Stimulated activated CD8-positive, alpha-beta memory T cell treated with anti-CD3 and anti-CD28 coated beads, Interleukin-12 subunit alpha, Interleukin-12 subunit beta, amount 100 ng/mL, for 24 hours (primary cell): ENCODE data around the gene FADS2.

Experiments
- DNase-seq: peaks from one replicate; pipeline ENCODE4 v3.0.0-alpha.2; 2020; ENCODE audit errors: extremely low read depth

The FADS2 gene

DNA sequence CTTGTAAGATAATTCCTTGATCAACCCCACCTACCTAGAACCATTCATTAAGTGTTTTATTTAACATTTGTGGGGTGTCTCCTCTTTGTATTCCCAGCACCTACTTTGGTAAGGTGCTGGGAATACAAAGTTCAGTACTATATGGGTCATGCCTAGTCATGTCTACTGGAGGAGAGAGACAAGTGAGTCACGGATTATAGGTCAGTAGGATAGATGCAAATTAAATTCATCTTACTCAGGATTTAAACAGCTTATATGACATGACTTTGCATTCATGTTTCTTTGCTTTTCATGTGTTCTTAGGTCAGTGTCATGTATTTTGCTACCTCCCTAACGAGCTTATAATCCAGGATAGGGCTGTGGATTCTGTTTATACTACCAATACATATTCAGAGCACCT, 7.9 kb upstream of the FADS2 start:
- DNase-seq: no peak

DNA sequence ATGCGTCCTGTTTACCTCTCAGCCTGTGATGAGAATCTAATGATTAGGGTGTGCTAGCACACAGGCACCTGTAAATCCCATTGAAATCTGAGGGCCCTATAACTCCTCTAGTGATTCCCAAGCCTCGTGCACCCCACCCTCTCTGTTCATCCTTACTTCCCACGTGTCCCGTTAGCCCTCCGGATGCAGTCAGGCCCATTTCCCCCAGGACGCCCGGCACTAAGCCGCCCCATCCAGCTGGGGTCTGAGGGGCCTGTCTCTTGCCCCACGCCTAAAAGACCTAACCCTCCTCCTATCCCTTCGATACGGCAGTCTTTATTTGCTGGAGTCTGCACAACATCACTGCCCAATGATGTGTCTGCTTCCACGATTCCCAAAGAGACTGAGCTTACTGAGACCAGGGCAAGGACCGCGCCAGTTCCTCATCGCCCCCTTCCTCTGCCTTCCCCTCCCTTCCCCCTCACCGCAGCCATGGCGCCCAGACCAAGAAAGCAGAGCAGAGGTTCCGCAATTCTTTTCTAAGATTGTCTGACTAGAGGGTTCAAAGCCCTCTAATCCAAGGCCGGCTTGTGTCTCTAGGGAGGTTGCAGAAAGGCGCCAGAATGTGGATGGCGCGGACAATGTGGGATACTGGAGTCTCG, 1.1 kb upstream of the FADS2 start:
- no peak for DNase-seq

DNA sequence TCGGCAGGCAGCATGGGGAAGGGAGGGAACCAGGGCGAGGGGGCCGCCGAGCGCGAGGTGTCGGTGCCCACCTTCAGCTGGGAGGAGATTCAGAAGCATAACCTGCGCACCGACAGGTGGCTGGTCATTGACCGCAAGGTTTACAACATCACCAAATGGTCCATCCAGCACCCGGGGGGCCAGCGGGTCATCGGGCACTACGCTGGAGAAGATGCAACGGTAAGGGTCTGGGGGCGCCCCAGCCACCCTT, 204 bp downstream of the FADS2 start:
- DNase-seq: no peak

DNA sequence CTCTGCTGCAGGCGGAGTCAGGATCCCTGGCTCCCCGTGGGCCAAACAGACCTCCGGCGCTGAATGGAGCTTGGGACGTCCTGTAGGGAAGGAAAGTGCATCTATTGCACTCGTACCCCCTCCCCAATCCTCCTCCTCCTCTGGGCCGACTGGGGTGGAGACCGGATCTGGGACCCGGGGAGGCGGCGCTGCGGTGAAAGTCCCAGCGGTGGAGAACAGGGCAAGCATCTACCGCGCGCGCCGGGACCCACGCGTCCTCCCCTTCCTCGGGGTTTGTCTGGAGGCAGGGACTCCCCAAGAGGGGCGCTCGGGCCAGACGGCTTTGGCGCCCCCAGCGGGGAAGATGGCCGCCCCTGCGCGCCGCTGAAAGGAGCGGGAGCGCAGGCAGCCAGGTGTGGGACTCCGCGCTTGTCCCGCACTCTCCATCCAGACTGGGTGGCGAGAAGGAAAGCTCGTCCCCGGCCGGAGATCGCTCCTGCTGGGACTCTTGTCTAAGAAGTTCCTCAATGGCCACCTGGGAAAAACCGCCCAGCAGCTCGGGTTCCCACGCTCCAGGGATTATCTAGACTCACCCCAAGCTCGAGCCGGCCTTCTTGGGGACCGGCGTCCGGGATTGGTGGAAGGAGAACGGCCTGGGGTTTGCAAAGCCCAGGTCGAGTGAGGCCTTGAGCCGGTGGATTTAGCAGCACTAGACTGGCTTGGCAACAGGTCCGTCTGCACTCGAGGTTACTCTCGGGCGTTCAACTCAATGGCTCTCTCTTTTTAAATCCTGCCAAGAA, 718 bp downstream of the FADS2 start:
- no peak for DNase-seq

DNA sequence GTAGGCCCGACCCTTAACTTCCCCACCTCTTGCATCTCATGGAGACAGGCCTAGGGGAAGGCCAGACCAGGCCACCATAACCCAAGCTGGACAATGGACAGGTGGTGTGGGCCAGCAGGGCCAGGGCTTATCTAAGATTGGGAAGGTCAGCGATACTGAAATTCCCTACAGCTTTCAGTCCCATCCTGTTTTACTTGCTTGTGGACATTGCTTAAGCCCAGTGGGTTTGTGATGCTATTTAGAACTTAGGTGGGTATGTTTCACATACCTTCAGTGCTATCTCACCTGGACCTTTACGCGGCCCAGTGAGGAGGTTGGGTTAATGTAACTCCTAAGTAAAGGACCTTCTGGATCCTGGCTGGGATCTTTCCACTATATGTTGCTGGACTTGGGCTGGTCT, 1.7 kb downstream of the FADS2 start:
- no peak for DNase-seq

DNA sequence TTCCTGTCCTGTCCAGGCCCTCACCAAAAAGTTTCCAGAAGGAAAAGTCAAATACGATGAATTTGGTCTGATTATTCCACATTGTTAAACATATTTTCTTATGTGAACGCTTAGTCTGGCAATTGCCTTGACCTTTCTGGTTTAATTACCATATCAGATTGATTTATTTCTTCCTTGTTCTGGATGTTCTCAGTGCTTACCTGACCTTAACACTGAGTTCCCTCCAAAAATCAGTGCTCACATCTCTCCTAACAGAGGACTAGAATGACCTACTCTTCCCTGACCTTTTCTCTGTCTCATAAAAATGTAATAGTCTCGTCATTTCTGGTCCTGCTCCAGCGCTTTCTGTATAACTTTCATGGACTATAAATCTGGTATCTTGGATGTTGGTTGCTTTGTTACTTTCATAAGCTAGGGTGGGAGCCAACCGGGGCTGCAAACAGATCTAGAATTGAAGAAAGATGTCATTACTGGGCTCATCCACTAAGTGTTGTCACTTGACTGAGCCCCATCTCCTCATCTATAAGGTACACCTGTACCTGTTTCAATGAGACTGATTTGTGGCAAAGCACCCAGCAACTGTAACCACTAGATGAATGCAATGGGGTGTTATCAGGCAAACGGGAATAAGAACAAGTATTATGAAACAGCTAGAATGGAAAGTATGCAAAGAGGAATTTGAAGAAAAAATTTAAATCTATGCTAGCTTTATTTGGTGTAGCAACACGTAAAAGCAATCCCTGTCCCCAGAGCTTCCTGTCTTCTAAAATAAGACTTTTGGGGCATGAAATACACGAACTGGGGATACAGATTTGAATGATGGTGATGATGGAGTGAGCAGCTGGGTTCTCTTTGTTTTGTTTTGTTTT, 2.4 kb downstream of the FADS2 start:
- no peak for DNase-seq

DNA sequence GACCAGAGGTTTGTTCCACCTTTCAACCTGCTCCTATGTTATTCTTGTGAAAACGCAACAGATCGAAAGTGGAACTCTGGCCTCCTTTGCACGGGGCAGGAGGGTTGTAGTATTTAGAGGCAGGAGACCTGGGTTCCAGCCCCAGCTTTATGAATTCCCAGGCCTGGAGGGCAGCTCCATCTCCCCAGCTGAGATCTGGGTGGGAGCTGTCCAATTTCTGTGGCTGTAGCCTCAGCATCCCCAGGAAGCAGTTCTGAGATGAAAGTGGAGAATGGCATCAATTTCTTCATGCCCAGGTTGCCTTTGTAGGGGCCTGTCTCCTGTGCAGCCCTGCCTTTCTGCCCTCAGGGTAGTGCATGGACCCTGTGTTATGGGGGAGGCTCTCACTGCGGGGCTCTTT, 4.1 kb downstream of the FADS2 start:
- no peak for DNase-seq

DNA sequence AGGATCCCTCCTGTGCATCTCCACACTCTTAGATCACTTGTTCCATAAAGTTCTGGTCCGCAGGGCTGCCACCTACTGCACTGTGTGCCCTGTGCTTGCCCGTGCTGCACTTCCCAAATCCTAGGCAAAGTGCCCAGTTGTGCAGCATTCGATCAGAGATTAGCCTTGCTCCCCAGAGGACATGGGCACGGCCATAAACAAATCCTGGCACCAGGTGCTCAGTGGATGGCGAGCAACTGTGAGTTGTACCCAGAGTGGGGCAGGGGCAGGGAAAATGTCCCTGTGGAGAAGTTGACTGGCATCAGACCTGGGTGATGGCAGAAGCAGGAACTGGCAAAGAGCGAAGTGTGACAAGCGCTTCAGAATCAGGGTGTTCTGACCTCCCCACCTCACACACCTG, 4.7 kb downstream of the FADS2 start:
- no peak for DNase-seq

DNA sequence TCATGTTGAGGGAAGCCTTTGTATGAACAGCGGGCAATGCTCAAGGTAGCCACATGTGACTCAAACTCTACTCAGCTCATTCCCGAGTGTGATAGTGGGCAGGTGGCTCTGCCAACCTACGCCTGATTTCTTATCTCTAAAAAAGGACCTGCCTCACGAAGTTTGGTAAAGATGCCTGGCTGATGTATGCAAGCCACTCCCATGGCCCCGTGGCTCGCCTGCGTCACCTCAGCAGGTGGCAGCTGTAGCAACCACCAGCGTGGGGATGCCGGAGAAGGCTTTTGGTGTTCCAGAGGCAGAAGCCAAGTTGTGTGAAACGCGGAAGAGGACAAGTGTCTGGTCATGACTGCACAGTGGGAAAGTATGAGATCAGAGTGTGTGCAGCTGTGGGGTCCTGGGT, 5.4 kb downstream of the FADS2 start:
- no peak for DNase-seq

DNA sequence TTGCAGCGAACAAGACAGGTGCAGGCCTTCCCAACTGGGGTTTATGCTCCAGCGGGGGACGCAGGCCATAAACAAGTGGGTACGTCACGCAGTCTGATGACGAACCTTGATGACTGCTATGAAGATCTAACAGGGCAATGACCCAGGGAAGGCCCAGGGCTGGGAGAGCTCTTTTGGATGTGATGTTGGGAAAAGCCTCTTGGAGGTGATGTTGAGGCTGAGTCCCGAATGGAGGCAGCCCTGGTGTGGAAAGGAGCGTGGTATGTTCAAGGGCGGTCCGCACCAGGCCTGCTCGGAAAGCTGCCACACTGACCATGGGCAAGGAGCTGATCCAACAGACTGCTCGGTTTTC, 5.8 kb downstream of the FADS2 start:
- no peak for DNase-seq

DNA sequence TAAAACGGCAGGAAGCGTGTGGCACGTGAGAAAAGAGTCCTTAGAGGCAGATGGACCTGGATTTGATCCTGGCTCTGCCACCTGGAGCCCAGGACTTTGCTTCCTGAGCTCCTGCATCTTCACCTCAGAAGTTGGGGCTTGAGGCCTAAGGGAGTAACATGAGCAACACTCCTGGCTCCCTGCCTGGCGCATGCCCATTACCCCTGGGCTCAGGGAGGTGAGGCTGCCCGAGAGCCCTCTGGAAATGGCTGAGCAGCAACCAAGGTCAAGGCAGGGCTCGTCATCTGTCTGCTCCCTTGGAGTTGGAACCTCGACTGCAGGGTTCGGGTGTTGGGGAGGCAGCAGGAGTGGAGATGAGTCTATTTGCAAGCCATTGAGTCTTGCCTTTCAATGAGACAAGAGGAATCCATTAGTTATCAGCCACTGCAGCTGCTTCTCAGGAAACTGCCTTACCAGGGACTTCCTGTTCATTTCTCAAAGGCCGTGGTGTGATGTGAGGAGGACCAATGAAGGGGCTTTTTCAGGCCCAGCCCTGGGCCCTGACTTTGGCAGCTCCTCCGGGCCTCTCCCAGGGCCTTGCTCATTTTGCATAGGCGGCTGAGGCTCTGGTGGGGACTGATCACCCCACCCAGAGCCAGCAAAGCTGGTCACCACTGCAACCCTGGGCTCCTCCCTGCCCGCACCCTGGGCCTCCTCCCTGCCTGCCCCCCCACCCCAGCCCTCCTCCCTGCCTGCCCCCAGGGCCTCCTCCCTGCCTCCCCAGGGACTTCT, 6.4 kb downstream of the FADS2 start:
- no peak for DNase-seq

DNA sequence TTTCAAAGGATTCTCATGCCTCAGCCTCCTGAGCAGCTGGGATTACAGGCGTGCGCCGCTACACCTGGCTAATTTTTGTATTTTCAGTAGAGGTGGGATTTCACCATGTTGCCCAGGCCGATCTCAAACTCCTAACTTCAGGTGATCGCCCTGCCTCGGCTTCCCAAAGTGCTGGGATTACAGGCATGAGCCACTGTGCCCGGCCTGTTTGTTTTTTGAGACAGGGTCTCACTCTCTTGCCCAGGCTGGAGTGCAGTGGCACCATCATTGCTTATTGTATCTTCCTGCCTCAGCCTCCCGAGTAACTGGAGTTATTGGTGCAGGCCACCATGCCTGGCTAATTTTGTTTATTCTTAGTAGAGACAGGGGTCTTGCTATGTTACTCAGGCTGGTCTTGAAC, 8.1 kb downstream of the FADS2 start:
- DNase-seq: no peak

DNA sequence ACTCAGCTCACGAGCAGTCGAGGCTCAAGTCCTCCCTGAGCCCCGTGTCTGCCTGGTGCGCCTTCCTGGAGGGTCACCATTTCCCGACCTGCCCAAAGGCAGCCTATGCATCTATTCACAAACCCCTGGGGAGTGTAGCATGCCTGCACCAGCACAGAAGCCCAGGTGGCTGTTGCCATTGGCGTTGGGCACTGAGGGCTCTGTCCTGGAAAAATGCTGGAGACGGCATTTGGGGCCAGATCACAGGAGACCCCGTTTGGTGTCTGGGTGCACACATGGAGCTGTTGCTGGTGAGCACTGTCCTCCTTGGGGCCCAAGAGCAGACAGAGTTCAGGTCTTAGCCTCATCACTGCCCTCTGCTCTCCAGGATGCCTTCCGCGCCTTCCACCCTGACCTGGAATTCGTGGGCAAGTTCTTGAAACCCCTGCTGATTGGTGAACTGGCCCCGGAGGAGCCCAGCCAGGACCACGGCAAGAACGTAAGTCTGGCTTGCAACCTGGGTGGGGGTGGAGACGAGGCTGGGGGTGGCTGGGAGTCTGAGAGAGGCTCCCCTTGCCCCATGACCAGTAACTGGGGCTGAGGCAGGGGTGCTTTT, 9.4 kb downstream of the FADS2 start:
- DNase-seq: no peak

DNA sequence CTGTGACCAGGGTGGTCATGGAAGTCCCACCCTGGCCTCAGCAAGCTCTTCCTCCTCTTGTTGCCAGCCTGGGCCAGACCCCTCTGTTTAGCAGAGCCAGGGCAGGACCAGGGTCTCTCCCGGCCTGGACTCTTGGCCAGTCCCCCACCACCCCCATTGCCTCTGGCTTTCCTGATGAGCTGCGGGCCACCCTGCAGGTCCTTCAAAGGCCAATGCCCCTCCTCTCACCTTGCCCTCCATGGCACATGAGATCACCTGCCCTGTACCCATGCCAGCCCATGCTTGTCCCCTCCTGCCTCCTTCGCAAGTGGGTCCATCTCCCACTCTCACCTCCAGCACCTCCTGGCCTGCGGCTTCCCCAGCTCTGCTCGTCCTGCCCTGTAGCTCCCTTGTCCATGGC, 10.4 kb downstream of the FADS2 start:
- no peak for DNase-seq

DNA sequence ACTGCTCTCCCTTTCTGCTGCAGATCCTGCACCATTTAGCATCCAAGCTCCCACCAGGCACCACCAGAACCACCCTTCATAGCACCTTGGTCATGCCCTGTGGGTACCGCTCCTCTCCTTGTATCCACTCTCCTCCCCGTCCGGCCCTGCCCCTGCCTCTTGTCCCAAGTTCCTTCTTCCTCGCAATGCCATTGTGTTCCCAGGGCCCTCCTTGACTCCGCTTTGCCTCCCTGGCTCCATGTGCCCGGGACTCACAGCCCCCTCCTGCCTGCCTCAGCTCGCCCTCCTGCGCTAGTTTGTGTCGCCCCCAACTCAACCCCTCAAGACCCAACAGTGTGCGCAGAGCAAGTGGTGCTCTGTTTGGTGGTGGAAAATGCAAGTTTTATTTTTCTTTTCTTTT, 10.8 kb downstream of the FADS2 start:
- no peak for DNase-seq

DNA sequence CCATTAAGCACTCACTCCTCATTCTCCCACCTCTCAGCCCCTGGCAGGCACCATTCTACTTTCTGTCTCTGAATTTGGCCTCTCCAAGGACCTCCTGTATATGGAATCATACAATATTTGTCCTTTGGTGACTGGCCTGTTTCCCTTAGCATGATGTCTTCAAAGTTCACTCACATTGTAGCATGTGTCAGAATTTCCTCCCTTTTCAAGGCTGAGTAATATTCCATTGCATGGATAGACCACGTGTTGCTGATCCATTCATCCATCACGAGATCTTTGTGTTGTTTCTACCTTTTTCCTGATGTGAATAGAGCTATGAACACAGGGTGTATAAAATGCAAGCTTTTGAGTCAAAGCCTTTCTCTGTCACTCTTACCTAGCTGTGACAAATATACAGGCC, 11.6 kb downstream of the FADS2 start:
- no peak for DNase-seq

DNA sequence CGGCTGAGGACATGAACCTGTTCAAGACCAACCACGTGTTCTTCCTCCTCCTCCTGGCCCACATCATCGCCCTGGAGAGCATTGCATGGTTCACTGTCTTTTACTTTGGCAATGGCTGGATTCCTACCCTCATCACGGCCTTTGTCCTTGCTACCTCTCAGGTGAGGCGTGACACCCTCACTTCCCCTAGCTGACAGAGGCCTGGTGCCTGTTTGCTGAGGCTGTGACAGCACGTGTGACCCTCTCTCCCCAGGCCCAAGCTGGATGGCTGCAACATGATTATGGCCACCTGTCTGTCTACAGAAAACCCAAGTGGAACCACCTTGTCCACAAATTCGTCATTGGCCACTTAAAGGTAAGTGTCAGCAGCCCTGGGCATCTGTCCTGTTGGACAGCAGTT, 12.3 kb downstream of the FADS2 start:
- DNase-seq: no peak

DNA sequence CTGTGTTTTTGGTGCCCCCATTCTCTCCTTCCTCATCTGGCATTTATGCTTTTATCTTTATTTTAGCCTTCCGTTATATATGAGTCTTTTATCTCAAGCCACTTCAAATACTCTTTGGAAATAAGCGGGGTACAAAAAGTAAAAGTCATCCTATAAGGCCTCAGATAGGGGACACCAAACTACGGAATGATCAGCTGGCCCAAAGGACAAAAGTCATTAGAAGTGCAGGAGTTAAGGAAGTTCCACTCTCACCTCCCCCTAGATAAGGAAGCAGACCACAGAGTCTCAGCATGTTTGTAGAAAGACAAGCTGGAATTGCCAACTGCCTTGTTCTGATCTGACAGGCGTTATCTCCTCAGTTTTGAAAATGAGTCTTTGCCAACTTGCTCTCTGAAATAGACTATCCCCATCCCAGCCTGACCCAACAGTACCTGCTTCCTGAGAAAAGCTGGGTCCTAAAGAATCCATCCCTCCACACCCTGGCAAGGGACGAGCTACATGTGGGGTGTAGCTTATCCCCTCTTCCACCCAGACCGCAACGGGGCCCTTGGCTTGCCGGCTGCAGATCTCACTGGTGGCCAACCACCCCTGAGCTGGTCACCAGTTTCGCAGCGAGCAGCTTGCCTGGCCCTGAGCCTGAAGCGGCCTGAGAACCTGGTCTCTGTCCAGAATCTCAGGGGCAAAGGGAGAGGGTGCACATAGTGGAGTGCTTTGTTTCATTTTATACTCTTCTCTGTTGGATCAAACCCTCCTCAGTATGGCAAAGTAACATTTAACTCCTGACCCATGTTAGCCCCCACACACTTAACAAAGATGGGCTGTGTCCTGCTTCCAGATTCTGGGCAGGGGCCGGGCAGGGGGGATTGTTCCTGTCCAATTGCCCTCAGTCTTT, 13.8 kb downstream of the FADS2 start:
- no peak for DNase-seq

DNA sequence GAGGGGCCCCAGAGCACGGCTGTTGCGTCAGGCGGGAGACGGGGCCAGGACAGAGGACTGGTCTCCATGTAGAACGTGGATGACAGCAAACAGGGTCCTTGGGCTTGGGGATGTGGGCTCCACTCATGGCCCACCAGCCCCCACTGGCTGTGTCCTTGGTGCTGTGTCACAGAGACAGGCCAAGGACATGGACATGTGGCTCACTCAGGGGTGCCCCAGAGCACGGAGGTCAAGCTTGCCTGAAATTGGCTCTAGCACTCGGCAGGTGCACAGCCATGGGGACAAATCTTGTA, 14.4 kb downstream of the FADS2 start:
- DNase-seq: no peak

DNA sequence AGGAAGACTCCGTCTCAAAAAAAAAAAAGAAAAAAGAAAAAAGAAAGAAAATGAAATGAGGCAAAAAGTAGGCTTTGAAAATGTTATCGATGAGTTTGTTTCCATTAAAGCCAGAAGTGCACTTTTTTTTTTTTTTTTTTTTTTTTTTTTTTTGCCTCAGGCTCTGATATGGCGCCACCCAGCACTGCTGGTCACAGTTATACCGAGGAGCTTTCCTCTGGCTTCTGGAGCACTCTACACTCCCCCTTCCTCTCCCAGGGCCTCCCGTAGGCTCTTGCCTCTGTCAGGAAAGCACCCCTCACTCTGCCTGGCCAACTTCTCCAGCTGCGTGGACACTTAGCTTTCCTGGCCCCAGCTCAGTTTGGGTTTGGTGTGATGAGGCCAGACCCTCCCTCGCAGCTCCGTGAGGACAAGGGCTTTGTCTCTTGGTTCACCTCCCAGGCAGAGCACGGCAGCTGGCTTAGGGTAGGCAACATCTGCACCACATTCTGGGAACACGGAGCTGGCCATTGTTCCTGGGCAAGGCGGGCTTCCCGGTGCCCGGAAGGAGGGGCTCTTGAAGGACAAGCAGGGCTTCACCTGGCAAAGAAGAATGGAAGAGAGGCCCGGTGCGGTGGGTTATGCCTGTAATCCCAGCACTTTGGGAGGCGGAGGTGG, 16.9 kb downstream of the FADS2 start:
- no peak for DNase-seq
